NB4 (cell line): ENCODE results near the gene ORMDL2.

Source experiments
- DNase-seq: peaks from one replicate; pipeline ENCODE4 v3.0.0; 2010; ENCODE audit warnings: low read depth
- H3K4me3 ChIP-seq: one replicate; pipeline ENCODE4 v1.5.1; 2011; ENCODE audit warnings: mild to moderate bottlenecking, low read depth, low read length, moderate library complexity
- MAX ChIP-seq: IDR thresholded peaks from 2 replicates; pipeline ENCODE4 v1.6.1; 2011; ENCODE audit warnings: low read depth, low read length
- MYC ChIP-seq: IDR thresholded peaks from 2 replicates; pipeline ENCODE4 v1.6.1; 2011; ENCODE audit warnings: low read depth, low read length
- POLR2A ChIP-seq: IDR thresholded peaks from 2 replicates; pipeline ENCODE4 v1.6.1; 2011; ENCODE audit warnings: mild to moderate bottlenecking; ENCODE audit not compliant: insufficient read length; ENCODE audit errors: extremely low read depth
- TF ChIP-seq, protein P1 (sequence below): IDR thresholded peaks from one replicate; pipeline ENCODE4 v1.5.1; 2012; ENCODE audit warnings: low read depth, low read length

The ORMDL2 gene

DNA sequence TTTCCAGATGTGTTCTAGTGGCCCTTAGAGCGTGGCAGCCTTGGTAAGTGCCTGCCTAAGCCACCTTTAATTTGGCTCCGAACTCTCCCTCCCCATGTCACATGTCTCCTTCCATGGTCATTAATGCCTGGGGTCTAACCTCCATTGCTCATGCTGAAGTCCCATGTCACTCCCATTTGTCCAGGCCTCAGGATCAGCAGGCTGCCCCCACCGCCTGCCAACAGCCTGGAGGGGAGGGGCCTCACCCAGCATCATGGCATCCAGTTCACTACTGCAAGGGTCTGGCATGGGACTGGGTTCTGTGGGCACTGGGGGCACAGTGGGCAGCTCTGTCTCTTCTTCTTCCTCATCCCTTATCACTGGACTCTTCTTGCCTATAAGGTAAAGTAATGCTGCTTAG, 20.5 kb downstream of the ORMDL2 start:
- TF ChIP-seq POLR2A (no peak), MYC (no peak), MAX (no peak)
- TF ChIP-seq, protein P1, sequence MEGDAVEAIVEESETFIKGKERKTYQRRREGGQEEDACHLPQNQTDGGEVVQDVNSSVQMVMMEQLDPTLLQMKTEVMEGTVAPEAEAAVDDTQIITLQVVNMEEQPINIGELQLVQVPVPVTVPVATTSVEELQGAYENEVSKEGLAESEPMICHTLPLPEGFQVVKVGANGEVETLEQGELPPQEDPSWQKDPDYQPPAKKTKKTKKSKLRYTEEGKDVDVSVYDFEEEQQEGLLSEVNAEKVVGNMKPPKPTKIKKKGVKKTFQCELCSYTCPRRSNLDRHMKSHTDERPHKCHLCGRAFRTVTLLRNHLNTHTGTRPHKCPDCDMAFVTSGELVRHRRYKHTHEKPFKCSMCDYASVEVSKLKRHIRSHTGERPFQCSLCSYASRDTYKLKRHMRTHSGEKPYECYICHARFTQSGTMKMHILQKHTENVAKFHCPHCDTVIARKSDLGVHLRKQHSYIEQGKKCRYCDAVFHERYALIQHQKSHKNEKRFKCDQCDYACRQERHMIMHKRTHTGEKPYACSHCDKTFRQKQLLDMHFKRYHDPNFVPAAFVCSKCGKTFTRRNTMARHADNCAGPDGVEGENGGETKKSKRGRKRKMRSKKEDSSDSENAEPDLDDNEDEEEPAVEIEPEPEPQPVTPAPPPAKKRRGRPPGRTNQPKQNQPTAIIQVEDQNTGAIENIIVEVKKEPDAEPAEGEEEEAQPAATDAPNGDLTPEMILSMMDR: no peak
- DNase-seq: no peak

GRCh38 chr12:55839345-55840140, 21.7 kb downstream of the ORMDL2 start:
- H3K4me3 ChIP-seq: no peak overlapping the region
- no peak for TF ChIP-seq MYC
- no peak for DNase-seq

More for the DNA sequence above, 20.5 kb downstream of the ORMDL2 start:
- H3K4me3 ChIP-seq: no peak overlapping the region

GRCh38 chr12:55840581-55841351, 22.9 kb downstream of the ORMDL2 start:
- no peak for DNase-seq
- no peak for TF ChIP-seq POLR2A
- TF ChIP-seq MYC: no peak
- TF ChIP-seq, protein P1: no peak
- no peak for TF ChIP-seq MAX
- H3K4me3 ChIP-seq: no peak overlapping the region

DNA sequence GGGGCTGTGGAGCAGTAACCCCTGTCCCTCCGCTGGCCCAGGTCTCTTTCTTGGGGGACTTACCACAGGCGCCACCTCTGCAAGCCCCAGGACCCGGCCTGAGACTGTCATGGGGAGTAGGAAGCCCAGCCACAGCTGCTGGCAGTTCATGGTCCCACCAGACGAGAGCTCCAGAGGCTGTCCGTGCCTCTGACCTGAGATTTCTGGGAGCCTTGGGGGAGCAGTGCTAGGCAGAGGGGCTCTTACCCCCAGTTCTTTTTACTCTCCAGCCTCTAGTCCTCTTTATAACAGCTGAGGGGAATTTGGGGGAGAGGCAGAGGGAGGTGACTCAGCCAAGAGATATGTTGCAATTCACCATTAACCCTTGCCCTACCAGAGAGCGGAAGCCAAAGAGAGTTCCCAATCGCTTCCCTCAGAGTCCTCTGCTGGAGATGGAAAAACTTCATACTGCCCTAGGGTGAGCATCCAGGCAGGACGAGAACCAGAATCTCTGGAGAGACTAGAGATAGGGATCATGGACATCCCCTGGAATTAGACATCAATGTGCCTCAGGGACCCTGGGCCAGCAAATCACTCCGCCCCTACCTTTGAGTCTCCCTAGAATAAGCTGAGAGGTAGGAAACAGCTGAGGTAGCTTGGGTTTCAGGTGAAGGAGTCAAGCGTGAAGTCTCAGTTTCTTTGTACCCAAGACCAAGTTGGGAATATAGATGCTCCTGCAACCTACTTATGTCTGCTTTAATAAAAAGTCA, 25.0 kb downstream of the ORMDL2 start, which contains the start of gene MMP19:
TSS of gene MMP19 (minus strand) at position 256 of the 749 bp plus-strand sequence. CDS start at position 150, 106 bp downstream.
- DNase-seq: peak; percentile 85
- TF ChIP-seq POLR2A (no peak), MAX (no peak), MYC (no peak)
- TF ChIP-seq, protein P1: no peak
- no peak within 1 kb of the TSS for H3K4me3 ChIP-seq

DNA sequence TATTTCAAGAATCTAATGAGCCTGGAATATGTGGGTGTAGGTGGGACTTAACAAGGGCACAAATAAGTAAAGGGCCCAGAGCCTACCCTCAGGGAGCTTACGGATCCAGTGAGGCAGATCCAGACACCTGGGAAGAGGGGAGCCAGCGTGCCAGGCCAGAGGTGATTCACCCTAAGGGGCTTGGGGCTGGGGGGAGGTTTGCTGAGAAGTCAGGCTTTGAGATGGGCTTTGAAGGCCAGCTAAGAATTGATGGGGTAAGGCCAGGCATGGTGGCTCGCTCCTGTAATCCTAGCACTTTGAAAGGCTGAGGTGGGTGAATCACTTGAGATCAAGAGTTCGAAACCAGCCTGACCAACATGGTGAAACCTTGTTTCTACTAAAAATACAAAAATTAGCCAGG, 25.6 kb downstream of the ORMDL2 start:
- no peak for DNase-seq
- TF ChIP-seq, protein P1: no peak
- TF ChIP-seq MAX (no peak), MYC (no peak), POLR2A (no peak)
- no peak overlapping the region for H3K4me3 ChIP-seq

DNA sequence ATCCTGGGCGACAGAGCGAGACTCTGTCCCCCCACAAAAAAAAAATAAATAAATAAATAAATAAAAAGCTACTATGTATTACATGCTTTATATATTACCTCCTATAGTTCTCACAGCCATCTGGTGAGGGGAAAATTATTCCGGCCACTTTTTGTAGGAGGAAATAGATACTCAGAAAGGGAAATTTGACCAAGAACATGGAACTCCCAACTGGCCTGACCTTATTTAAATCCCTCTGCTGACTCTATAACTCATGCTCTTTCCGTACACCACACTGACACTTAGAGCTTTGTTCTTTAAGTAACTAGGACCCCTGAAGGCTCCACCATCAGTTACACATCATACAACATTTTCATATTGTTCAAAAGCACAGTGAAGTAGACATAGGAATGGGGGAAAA, 27.1 kb downstream of the ORMDL2 start:
- H3K4me3 ChIP-seq: no peak overlapping the region
- no peak for DNase-seq
- TF ChIP-seq MYC (no peak), POLR2A (no peak), MAX (no peak)
- TF ChIP-seq, protein P1: no peak
